Lung microvascular endothelial cell (primary cell): ENCODE results near the gene CPEB3. TPM values are rescaled to one million over a fixed set of nuclear protein-coding genes. Genes with fewer than 3 reads are reported as not detected.

Source experiments
- DNase-seq, 2 donors: peaks; one replicate each; pipeline versions ENCODE4 v3.0.0 to v3.0.0-alpha.2; 2010; ENCODE audit warnings: low read depth in 2 of 2
- total RNA-seq: library from RNA; depleted of rRNA; stranded (reverse); fragments of >200 nt; gene quantifications from 2 replicates; pipeline ENCODE4 v1.2.1, GENCODE V29; 2014

Gene CPEB3
- total RNA-seq, 1 donor from 2014 or later, result 1.6 TPM

DNA sequence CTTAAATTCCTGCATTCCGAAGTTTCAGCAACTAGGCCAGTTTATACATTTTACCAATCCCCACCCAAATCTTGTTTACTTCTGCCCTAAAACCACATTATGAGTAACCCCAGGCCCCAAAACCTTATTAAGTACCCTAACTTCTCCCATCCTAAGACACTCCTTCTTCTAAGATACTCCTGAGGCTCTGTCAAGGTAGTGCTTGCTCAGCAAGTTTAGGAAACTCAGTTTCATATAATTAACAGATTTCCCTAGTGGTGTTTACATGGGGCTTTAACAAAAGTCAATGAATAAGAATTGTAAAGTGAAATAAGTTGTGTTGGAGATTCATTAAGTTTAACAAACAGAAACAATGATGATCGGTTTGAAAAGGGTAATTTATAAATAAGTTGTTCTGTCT lies 77.8 kb downstream of the CPEB3 start:
- no peak for DNase-seq

DNA sequence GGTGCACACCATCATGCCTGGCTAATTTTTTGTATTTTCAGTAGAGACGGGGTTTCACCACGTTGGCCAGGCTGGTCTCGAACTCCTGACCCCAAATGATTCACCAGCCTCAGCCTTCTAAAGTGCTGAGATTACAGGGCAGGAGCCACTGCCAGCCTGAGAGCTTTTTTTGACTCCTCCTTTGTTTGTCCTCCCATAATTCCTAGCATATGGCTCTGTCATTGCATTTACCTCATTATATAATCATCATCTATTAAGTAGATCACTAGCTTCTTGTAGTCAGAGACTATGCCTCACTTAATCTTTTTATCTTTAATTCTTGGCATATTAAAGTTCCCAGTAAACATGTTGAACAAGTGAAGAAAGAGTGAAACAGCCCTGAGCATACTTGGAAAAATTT lies 82.1 kb downstream of the CPEB3 start:
- DNase-seq, result peak in 1 of 2 donors; percentile 22

DNA sequence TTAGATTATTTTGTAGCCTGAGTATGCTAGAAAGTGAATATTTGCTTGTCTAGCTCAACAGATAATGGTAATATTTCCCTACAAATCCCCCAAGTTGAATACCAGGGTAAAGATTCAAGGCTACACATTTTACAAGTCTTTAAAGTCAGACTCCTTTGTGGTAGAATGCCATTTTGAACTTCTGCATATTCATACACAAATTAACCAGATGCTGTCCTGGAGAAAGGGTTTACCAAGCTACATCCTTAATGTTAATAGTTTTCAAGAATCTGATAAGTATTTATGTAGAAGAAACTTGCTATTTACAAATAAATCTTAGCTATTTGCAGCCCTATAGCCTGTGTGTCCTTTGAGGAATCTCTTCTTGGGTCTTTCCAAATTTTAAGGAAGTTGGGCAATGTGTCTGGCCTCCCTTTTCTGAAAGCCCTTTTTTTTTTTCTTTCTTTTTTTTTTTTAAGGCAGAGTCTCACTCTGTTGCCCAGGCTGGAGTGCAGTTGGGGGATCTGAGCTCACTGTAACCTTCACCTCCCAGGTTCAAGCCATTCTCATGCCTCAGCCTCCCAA lies 82.6 kb downstream of the CPEB3 start:
- DNase-seq, result no peak

DNA sequence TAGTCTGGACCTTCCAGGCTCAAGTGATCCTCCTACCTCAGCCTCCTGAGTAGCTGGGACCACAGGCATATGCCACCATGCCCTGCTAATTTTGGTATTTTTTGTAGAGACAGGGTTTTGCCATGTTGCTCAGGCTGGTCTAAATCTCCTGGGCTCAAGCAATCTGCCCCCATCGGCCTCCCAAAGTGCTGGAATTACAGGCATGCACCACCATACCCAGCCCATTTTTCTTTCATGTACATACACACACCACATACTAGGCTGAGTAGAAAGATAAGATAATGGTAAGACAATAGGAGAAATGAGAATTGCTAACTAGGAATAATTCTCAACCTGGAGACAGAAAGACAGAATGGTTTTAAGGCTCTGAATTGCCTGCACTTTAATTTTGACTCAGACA lies 83.8 kb downstream of the CPEB3 start:
- DNase-seq, result no peak

DNA sequence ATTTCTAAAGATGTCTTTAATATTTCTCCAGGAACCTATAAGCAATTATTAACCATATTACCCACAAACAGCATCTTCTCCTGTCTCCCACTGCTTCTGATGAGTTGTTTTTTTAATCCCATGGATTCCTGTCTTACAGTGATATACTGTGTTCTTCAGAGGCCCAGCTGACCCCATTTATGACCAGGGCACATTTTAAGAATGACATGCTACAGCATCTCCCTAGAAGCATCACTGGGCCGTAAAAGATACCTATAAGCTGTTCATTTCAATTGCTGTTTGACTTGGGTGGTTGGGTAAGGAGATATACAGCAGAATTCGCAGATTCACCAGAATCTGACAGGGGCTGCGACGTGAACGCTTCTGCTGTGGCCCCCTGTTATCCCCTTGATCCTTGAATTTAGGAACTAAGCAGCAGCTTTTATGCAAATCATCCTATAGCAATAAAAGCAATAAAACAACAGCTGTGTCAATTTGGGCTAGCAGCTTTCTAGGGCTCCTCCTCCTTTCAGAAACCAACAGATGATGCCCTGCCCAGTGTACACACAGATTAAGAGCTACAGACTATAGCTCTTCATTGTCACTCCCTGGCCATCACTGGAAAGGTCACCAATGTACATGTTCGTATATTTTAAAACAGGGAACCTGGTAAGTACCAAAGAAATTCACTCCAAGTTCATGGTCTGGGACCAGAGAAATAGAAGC lies 86.8 kb downstream of the CPEB3 start:
- DNase-seq, result no peak

DNA sequence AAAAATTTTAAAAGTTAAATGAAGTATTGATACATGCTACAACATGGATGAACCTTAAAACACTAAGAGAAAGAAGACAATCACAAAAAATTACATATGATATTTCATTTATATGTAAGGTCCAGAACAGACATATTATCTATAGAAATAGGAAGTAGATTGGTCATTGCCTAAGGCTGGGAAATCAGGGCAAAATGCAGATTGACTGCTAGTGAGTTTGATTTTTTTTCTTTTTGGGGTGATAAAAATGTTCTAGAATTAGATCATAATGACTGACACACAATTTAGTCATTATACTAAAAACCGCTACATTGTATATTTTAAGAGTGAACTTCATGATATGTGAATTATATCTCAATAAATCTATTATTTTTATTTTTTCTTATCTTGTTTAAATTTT lies 88.3 kb downstream of the CPEB3 start:
- DNase-seq, result no peak

DNA sequence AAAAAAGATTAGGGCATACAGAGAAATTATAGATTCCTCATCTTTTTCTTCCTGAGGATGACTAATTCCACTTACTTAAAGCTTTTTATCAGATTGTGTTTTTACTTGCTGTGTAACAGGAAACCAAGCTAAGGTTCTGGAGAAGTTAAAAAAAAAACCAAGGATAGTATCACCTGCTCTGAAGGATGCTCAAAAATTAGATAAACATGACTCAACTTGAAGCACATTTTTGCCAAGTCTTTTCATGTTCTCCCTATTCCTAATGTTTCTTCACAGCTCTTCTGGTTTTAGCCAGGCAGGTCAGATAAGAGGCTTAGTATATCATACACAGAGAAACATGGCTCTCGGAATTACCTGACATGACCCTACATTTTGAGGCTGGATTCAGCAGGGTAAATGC lies 90.3 kb downstream of the CPEB3 start:
- peak in 1 of 2 donors; percentile 24 for DNase-seq

DNA sequence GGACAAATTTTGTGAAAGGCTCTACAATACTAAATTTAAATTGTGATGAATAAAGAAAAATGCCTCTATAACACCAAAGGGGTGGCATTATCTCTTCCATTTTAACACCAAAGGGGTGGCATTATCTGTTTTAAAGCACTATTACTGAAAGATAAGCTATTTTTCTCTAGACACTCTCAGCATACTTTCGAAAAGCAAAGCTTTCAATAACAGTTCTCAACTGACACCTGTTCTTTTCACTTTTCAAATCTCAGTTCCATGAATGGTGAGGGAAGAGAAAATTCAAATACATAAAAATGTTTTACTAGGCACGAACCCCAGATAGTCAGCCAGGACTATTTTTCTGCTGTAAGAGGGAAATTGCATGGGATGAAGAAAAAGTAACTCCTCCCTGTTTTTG lies 103.8 kb downstream of the CPEB3 start:
- DNase-seq, result no peak

DNA sequence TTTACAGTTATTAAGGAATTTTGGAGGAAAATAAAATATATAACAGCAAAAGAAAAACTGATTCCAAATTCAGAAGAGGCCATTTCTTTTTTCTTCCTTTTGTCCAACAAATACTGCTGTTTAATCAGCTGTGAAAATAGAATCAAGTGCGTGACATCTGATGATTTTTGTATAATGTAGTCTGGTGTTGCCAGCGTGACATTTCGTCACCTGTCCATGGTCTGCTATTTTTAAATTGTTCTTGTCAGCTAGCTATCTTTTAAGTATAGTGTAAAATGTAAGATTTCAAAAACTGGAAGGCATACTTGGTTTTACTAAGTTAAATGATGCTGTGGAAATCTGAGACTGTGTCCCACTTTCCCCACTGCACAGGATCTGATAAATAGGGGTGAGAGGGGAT lies 105.9 kb downstream of the CPEB3 start:
- no peak for DNase-seq

DNA sequence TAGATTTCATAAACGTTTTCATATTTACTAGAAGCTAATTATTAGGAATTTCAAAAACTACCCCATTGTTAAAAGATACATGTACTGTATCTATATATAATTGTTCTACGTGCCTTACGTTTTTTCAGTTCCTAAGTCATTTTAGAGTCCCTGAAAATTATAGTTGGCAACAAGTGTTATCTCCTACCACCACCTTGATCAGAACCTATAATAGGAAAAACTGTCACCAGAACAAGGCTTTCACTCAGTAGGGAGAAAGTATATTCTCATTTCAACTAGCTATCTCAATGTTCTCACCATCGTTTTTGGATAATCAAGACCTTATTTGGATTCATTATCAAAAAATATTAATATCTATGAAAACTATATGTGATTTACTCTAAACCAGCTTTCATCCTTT lies 107.7 kb downstream of the CPEB3 start:
- no peak for DNase-seq

DNA sequence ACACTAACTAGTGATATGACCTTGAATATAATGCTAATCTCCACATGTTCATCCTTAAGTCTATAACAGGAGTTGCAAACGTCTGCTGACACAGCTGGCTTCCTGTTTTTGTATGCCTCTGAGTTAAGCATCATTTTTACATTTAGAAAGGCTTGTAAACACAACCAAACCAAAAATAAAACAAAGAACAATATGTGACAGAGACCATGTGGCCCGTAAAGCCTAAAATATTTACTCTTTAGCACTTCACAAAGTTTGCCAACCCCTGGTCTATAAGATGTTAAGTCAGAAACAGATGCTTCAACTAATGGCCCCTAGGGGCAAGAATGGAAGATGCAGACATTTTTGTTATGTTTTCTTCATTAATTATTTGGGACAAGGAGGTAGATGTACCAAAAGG lies 109.3 kb downstream of the CPEB3 start:
- peak in 1 of 2 donors; percentile 25 for DNase-seq

DNA sequence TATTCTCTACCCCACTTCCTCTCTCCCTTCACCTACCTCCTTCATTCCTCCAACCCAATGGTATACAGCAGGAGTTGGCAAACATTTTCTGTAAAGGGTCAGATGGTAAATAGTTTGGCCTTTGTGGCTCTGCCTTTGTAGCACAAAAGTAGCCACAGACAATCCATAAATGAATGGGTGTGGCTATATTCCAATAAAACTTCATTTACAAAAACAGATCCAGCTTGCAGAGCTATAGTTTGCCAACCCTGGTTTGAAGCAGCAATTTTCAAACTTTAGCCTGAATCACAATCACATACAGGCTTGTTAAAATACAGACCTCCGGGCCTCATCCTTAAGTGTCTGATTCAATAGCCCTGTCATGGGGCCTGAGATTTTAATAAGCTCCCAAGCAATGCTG lies 110.5 kb downstream of the CPEB3 start:
- no peak for DNase-seq

DNA sequence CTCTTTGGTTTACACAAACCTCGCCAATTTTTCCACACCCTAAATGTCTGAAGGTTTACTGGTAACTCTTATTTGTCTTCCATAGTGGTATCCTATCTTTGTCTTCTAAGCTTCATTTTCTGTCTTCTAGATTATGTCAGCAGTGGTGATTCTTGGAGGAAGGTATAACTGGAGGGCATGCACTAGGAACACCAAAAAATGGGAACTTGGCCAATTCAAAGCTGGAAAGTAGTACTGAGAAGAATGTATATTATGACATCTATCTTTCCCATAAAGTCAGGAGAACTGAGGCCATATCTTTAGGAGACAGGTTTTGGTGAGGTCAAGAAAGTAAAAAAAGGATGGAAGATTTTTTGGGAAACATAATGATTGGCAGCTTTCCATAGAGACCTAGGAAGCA lies 113.3 kb downstream of the CPEB3 start:
- no peak for DNase-seq

DNA sequence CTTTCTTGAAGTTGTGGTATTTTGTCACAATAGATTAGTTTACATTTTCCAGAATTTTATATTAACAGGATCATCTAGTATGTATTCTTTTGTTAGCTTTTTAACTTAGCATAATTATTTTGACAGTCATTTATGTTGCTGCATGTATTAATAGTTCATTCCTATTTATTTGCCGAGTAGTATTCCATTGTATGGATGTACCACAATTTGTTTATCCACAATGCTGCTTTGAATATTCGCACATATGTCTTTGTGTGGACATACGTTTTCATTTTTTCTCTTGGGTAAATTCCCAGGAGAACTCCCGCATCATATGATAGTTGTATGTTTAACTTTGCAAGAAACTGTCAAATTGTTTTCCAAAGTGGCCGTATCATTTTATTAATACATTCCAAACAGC lies 115.7 kb downstream of the CPEB3 start:
- DNase-seq, result no peak

DNA sequence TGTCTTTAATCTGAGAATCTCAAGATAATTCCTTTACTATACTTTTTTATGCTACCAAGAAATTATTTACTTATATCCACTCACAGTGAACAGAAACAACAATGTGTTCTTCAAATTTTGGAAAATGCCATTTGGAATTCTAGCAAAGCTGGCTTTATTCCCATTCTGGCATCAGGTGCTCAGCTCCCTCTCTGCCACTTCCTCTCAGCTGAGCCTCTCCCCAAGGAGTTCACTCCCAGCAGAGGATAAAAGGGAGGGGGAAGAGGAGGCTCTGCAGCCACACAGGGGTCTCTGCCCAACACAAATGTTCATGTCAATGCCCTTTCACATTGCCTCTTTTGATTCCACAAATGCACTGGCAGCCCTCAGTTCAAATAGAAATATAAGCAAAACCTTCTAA lies 116.9 kb downstream of the CPEB3 start:
- DNase-seq, result no peak

DNA sequence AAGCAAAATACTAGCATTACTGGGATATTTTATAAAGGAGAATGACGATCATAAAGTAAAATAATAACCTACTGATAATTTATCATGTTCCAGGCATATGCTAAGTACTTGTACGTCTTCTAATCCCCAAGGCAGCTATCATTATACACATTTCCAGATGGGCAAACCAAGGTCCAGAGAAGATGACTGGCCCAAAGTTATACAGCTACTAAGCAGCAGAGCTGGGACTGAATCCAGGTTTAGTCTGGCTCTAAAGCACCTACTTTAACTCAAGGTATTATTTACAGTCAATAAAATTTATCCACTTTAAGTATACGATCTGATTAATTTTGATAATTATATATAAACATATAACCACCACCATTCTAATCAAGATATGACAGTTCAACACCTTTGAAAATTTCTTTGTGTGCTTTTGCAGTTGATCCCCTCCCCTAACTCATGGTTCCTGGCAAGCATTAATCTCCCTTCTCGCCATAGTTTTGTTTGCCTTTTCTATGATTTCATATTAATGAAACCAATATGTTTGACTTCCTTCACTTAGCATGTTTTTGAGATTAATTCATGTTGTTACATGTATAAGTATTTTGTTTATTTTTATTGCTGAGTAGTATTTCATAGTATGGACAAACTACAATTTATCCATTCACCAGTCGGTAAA lies 126.7 kb downstream of the CPEB3 start:
- no peak for DNase-seq

DNA sequence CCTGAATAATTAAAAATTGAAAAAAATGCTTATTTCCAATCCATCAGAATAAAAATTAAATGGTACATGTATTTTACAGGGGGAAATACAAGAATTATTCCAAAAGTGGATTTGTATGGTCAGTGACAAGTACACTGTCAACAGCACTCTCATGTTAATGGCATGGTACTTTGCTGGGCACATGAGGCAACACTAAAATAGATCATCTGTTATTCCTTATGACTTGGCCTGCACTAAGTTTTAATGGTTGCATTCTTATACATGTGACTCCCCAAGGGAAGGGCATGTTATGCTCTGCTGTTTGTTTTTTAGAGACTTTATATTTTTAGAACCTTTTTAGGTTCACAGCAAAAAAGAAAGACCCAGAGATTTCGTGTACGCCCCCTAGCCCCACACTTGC lies 128.3 kb downstream of the CPEB3 start:
- DNase-seq, result no peak

DNA sequence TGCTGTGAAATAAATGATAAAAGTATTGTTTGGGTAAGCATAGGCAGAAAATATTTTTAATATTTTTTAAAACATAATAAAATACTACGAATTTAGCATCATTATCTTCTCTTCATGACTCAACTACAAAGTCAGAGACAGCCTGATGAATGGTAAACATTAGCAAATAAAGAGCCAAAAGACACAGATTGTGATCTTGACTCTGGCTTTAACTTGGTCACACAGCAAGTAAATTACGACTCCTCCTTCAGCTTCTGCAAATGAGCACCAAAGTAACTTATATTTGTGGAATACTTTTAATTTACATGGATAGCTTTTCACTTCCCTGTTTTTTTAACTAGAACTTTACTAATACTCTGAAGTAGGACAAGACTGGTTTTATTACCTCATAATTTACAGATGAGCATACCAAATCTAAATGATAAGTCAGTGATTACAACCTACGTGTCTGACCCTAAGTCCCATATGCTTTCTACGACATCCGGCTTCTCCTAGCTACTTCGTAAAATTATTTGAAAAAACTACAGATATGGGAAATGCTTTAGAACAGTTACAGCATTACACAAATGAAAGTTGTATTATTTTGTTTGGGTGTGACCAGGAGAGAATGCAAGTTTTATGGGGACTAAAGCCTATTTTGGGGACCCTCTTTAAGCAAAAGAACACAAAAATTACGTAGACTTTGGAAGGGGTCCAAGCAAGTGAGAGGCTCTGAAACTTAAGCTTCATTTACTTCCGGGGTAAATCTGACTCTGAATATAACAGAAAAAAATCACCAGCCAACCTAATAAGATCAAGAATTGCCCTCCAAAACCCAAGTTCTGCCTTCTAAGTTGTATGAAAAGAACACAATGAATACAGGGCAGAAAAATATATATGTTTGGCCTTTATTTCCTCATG lies 133.8 kb downstream of the CPEB3 start:
- DNase-seq, result peak in 1 of 2 donors; percentile 17

DNA sequence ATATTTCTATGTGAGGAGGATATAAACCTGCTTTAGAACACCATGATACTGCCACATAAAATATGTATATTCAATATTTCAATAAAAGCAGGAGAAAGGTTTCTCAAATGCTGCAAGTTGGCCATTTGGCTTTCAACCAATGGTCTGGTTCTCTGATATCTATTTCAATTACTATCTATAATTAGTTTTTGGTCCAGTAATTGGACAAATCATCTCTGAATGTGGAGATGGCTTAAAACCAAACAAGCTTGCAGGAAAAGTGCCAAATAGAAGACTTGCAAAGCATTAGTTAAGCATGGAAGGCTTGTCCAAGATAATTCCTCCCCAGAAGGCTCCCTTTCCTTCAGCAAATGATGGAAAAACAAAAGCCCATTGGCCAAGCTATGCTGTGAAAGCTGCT lies 140.1 kb downstream of the CPEB3 start:
- DNase-seq, result no peak

DNA sequence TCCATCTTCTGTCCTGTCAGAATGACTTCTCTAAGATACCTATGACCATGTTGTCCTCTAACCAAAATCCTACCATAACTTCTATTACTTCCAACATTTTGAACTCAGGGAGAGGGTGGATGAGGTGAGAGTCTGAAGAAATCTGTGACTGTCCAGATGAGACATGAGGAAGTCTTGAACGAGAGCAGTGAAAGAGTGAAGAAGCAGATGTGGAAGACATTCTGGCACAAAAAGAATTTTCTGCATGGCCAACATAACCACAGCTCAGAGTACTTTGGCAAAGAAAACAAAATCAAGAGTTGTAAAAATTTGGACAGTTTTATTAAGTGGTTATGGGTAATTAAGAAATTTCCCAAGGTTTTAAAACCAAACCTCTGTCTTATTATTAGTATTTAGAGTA lies 141.6 kb downstream of the CPEB3 start:
- no peak for DNase-seq

DNA sequence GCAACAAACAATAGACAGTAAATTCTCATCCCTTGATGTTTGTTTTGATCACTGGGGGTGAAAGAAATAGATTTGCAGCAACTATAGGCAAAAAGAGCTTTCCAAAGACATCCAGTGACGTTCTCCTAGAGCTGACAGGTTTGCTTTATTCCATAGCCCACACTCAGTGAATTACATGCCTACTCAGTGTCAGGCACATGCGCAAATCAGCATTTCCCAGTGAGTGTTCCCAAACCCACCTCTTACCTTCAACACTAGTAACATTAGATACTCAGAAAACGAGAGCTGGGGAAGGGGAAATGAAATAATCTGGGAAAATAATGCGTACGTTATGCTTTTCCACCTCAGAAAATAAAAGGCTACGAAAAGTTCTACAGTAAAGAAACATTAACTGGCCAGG lies 144.1 kb downstream of the CPEB3 start:
- peak in 1 of 2 donors; percentile 39 for DNase-seq

DNA sequence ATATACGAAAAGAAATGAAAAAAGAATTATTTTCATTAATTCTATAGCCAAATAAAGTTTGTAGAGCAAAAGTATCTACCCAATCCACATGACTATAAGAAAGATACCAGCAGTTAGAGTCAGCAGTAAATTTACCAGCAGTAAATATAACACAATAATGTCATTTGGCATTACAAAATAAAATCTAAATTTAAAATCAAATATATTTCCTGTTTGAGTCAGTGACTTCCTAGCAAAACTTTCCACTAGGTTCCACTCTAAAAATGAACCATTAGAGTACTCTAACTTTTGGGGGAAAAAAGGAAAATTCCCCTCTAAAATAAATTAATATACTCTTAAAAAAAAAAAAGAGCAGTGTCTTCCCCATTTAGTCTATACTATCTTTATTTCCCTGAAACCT lies 144.8 kb downstream of the CPEB3 start:
- DNase-seq, result peak; percentile 7 to 58
